Caco-2 (cell line): Measurements from ENCODE around the gene SH2D1A. TPM values are rescaled to one million over a fixed set of nuclear protein-coding genes. Genes with fewer than 3 reads are reported as not detected.

Experiments used
- BruUV-seq: library from RNA; stranded (reverse); fragments of 400-500 nt; replicated peaks from 2 replicates; lab custom pipeline; 2021; lab: Mats Ljungman, UMichigan
- CTCF ChIA-PET: fragments of 300-600 bp; sonication (Branson Sonifier 250); formaldehyde crosslinking; loops from one replicate; lab custom pipeline; 2022; ENCODE audit warnings: antibody characterized with exemption; lab: Charles Lee
- POLR2A ChIA-PET: fragments of 300-600 bp; sonication (Branson Sonifier 250); formaldehyde crosslinking; loops from one replicate; lab custom pipeline; 2022; ENCODE audit warnings: antibody characterized with exemption; lab: Charles Lee
- DNase-seq, 2 experiments: peaks; one replicate each; pipeline versions ENCODE4 v3.0.0 to v3.0.0-alpha.2; 2020 to 2022
- H3K27me3 ChIP-seq: replicated peaks from 2 replicates; pipeline ENCODE4 v1.6.0; 2011; ENCODE audit warnings: low read length; ENCODE audit not compliant: control insufficient read depth, insufficient read depth
- H3K36me3 ChIP-seq: 2 replicates; pipeline ENCODE4 v1.5.1; 2011; ENCODE audit warnings: low read length; ENCODE audit not compliant: control insufficient read depth, insufficient read depth
- H3K4me1 ChIP-seq: fragments of 250-450 bp; sonication (Bioruptor Pico); 2 replicates; pipeline ENCODE4 v1.5.1; 2020; ENCODE audit warnings: mild to moderate bottlenecking
- H3K4me3 ChIP-seq: 2 replicates; pipeline ENCODE4 v1.5.1; 2011; ENCODE audit warnings: low read depth, mild to moderate bottlenecking, control low read depth, low read length
- H3K9me3 ChIP-seq: fragments of 250-450 bp; sonication (Bioruptor Pico); 2 replicates; pipeline ENCODE4 v1.5.1; 2020; ENCODE audit warnings: mild to moderate bottlenecking, moderate library complexity
- H3K27ac Mint-ChIP-seq: one replicate; pipeline ENCODE4 v1.8.0; 2022; ENCODE audit warnings: mixed read lengths; ENCODE audit not compliant: unreplicated experiment
- H3K27me3 Mint-ChIP-seq: one replicate; pipeline ENCODE4 v1.8.0; 2022; ENCODE audit warnings: mixed read lengths; ENCODE audit not compliant: insufficient read depth, unreplicated experiment
- H3K36me3 Mint-ChIP-seq: one replicate; pipeline ENCODE4 v1.8.0; 2022; ENCODE audit warnings: mild to moderate bottlenecking, mixed read lengths; ENCODE audit not compliant: insufficient read depth, unreplicated experiment
- H3K4me1 Mint-ChIP-seq: one replicate; pipeline ENCODE4 v1.8.0; 2022; ENCODE audit warnings: low read depth, mixed read lengths; ENCODE audit not compliant: unreplicated experiment
- H3K4me3 Mint-ChIP-seq: one replicate; pipeline ENCODE4 v1.8.0; 2022; ENCODE audit warnings: mild to moderate bottlenecking, moderate library complexity, mixed read lengths; ENCODE audit not compliant: unreplicated experiment
- H3K9me3 Mint-ChIP-seq: one replicate; pipeline ENCODE4 v1.8.0; 2022; ENCODE audit warnings: mixed read lengths; ENCODE audit not compliant: unreplicated experiment
- intact Hi-C: fragments of 100-400 bp; cut with micrococcal nuclease; formaldehyde crosslinking; loops from one replicate; pipeline ENCODE4 v1.10.0; 2022; ENCODE audit not compliant: unreplicated experiment
- total RNA-seq: library from RNA; stranded (reverse); gene quantifications from 2 replicates; pipeline ENCODE4 v1.2.3, GENCODE V29; 2022
- TF ChIP-seq, protein P1 (sequence below), 2 experiments: fragments of 200-600 bp in 1 of 2; IDR thresholded peaks; 1 replicate in 1 of 2; 2 replicates in 1 of 2; pipeline versions ENCODE4 v1.5.1 to v1.8.0; 2011 to 2022; ENCODE audit warnings: antibody characterized with exemption in 1 of 2, control low read depth in 1 of 2, inconsistent platforms in 1 of 2, low read depth in 1 of 2, low read length in 1 of 2, mild to moderate bottlenecking in 1 of 2, moderate library complexity in 1 of 2; ENCODE audit not compliant: insufficient read depth in 1 of 2, severe bottlenecking in 1 of 2, unreplicated experiment in 1 of 2

The SH2D1A gene
- total RNA-seq, 1 experiment from 2014 or later: not detected

DNA sequence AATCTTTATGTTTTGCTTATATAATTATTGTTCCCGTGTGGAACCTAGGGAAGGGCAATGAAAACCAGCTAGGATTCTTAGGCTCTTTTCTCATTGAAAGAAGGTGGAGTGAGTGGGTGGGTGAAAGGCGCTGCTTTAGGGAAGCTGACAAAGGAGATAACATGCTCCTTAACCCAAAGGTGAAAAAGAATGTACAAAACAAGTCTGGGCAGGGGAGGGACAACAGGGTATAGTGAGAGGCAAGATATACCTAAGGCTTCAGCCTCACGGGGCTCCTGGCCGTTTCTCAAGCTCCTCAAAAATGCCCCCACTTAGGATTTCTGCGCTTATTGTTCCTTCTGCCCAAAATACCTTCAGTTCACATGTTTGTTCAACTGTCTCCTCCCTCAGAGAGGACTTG lies 1.8 kb downstream of the SH2D1A start:
- intact Hi-C loops: loop anchor here (10.0 kb wide), 1 partner anchor 133 kb away; no protein-coding TSS in a partner anchor
- ChIA-PET CTCF (no interaction called here), POLR2A (no interaction called here)
- Histone ChIP-seq H3K36me3 (no peaks in the 10 kb centered on the region), H3K9me3 (no peaks in the 10 kb centered on the region), H3K4me1 (no peaks in the 10 kb centered on the region), H3K4me3 (no peak overlapping the region), H3K27me3 (no peaks in the 10 kb centered on the region)
- DNase-seq: no peak
- no peak overlapping the region for H3K4me3 Mint-ChIP-seq
- BruUV-seq: no TSS peak
- no peaks in the 10 kb centered on the region for H3K36me3 Mint-ChIP-seq
- TF ChIP-seq, protein P1, sequence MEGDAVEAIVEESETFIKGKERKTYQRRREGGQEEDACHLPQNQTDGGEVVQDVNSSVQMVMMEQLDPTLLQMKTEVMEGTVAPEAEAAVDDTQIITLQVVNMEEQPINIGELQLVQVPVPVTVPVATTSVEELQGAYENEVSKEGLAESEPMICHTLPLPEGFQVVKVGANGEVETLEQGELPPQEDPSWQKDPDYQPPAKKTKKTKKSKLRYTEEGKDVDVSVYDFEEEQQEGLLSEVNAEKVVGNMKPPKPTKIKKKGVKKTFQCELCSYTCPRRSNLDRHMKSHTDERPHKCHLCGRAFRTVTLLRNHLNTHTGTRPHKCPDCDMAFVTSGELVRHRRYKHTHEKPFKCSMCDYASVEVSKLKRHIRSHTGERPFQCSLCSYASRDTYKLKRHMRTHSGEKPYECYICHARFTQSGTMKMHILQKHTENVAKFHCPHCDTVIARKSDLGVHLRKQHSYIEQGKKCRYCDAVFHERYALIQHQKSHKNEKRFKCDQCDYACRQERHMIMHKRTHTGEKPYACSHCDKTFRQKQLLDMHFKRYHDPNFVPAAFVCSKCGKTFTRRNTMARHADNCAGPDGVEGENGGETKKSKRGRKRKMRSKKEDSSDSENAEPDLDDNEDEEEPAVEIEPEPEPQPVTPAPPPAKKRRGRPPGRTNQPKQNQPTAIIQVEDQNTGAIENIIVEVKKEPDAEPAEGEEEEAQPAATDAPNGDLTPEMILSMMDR (IDR thresholded peaks at IDR 0.05; ENCODE audit: insufficient read depth in 1 of 2, low read depth in 1 of 2, low read length in 1 of 2, severe bottlenecking in 1 of 2, unreplicated experiment in 1 of 2): no peak
- no peak overlapping the region for H3K27ac Mint-ChIP-seq
- H3K9me3 Mint-ChIP-seq: no peaks in the 10 kb centered on the region
- H3K4me1 Mint-ChIP-seq: no peaks in the 10 kb centered on the region
- H3K27me3 Mint-ChIP-seq: no peaks in the 10 kb centered on the region

DNA sequence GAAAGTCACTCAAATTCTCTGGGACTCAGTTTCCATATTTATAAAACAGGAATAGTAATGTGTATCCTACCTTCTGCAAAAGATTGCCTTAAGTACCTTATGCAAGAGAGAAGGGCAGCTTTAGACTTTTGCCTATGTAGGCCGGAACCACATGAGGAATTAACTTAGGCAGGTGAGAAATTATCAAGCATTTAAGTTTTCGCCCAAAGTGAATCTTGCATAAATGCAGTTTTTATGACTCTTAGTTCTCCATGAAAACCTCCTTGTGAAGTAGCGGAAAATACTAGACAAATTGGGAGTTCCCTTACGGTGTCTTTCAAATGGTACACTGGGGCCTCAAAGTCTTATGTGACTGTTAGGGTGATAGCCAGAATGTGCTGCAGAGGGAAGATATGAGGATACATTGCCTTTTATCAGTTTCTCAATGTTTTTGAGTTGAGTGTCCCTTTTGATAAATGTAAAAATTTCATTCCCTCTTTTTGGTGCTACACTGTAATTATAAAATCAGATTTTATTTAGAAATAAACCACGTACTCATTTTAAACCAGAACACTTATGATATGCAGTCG lies 2.6 kb downstream of the SH2D1A start:
- Mint-ChIP-seq H3K27ac (no peak overlapping the region), H3K4me1 (no peaks in the 10 kb centered on the region), H3K4me3 (no peak overlapping the region), H3K27me3 (no peaks in the 10 kb centered on the region), H3K9me3 (no peaks in the 10 kb centered on the region), H3K36me3 (no peaks in the 10 kb centered on the region)
- no TSS peak for BruUV-seq
- ChIA-PET POLR2A (no interaction called here), CTCF (no interaction called here)
- Histone ChIP-seq H3K4me1 (no peaks in the 10 kb centered on the region), H3K36me3 (no peaks in the 10 kb centered on the region), H3K4me3 (no peak overlapping the region), H3K9me3 (no peaks in the 10 kb centered on the region), H3K27me3 (no peaks in the 10 kb centered on the region)
- TF ChIP-seq, protein P1 (IDR thresholded peaks at IDR 0.05; ENCODE audit: insufficient read depth in 1 of 2, low read depth in 1 of 2, low read length in 1 of 2, severe bottlenecking in 1 of 2, unreplicated experiment in 1 of 2): no peak
- no peak for DNase-seq
- intact Hi-C loops: loop anchor here (10.0 kb wide), 1 partner anchor 134 kb away; no protein-coding TSS in a partner anchor

DNA sequence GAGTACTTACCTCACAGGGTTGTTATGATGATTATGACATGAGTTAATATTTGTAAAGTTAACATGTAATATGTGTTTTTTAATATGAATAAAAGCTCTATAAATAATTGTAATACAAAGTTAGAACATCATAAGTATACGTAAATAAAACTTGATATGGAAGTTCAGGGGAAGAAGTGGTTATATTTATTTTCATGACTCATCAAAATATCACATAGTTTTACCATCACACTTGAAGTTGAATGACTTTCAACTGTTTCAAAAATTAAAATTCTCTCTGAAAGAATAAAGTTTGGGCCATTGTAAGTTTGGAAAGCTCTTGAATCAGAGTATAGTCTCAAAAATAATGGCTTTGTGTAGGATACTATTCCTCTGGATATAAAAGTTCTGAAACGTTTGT lies 8.3 kb downstream of the SH2D1A start:
- no peaks in the 10 kb centered on the region for H3K4me1 Mint-ChIP-seq
- no peaks in the 10 kb centered on the region for H3K9me3 Mint-ChIP-seq
- DNase-seq: no peak
- Histone ChIP-seq H3K36me3 (no peaks in the 10 kb centered on the region), H3K4me3 (no peak overlapping the region), H3K9me3 (no peaks in the 10 kb centered on the region), H3K27me3 (no peaks in the 10 kb centered on the region), H3K4me1 (no peaks in the 10 kb centered on the region)
- BruUV-seq: no TSS peak
- no peaks in the 10 kb centered on the region for H3K36me3 Mint-ChIP-seq
- H3K4me3 Mint-ChIP-seq: no peak overlapping the region
- intact Hi-C loops: no loop called here
- ChIA-PET POLR2A (no interaction called here), CTCF (no interaction called here)
- TF ChIP-seq, protein P1 (IDR thresholded peaks at IDR 0.05; ENCODE audit: insufficient read depth in 1 of 2, low read depth in 1 of 2, low read length in 1 of 2, severe bottlenecking in 1 of 2, unreplicated experiment in 1 of 2): no peak
- H3K27me3 Mint-ChIP-seq: no peaks in the 10 kb centered on the region
- H3K27ac Mint-ChIP-seq: no peak overlapping the region
